ENCODE results near the gene SCIN. TPM values are rescaled to one million over a fixed set of nuclear protein-coding genes. Genes with fewer than 3 reads are reported as not detected.
A peak's percentile ranks its signal among the peaks of the same experiment; 100 is the strongest.

Gene SCIN
- total RNA-seq, 1 experiment from 2014 or later = 0.22 TPM

GRCh38 chr7:12661581-12661980, 91.1 kb downstream of the SCIN start:
- ChIA-PET POLR2A (no interaction called here), CTCF (interaction anchor here (0.8 kb wide), 1 partner anchor 13 kb away, joined by 3 read pairs; no protein-coding TSS in a partner anchor)
- no TSS peak for BruUV-seq (replicated peaks)

GRCh38 chr7:12670000-12670729, 99.6 kb downstream of the SCIN start:
- Histone ChIP-seq H4K20me1 (ENCODE audit: insufficient read depth) (no peaks in the 10 kb centered on the region), H3K79me2 (ENCODE audit: insufficient read depth, low read length) (no peaks in the 10 kb centered on the region), H3K4me3 (replicated peaks in 1 of 2; ENCODE audit: low read depth in 1 of 2, low read length in 2 of 2) (no peak overlapping the region), H3K27ac (ENCODE audit: low read depth, low read length) (no peak overlapping the region), H3K4me1 (ENCODE audit: control insufficient read depth in 1 of 2, insufficient read depth in 2 of 2, low read length in 2 of 2) (peaks cover 0 to 5% of the 10 kb centered on the region in 2 experiments; a peak in 1 of 4 replicates), H3K9me2 (ENCODE audit: insufficient read depth) (no peaks in the 10 kb centered on the region), H3K27me3 (ENCODE audit: insufficient read depth, low read length) (no peaks in the 10 kb centered on the region), H3K9me3 (ENCODE audit: control insufficient read depth in 1 of 2, insufficient read depth in 1 of 2, low read depth in 1 of 2, low read length in 2 of 2) (no peaks in the 10 kb centered on the region), H3K36me3 (ENCODE audit: control insufficient read depth in 1 of 2, insufficient read depth in 2 of 2, low read length in 2 of 2) (no peaks in the 10 kb centered on the region), H3K4me2 (ENCODE audit: low read length) (no peak overlapping the region), H3K9ac (ENCODE audit: low read length) (no peak overlapping the region), H2AFZ (ENCODE audit: low read depth, low read length, poor library complexity, severe bottlenecking) (peak overlapping the region; percentile 31)
- CTCF ChIA-PET = no interaction called here
- RAD21 ChIA-PET (ENCODE audit: low non-redundant PET in 1 of 2, low total read pairs in 2 of 2, uncharacterized antibody in 2 of 2, unreplicated experiment in 2 of 2) = no interaction called here
- intact Hi-C loops (cut with micrococcal nuclease) = no loop called here
- no TSS peak for BruUV-seq (replicated peaks)
- ATAC-seq (no peak), DNase-seq (ENCODE audit: low read depth, low spot score) (no peak)
- POLR2A ChIA-PET = no interaction called here
- TF ChIP-seq EZH2 (IDR thresholded peaks at IDR 0.05) (no peak), JUND (IDR thresholded peaks at IDR 0.05) (no peak), CEBPB (IDR thresholded peaks at IDR 0.05; ENCODE audit: low read depth) (no peak), EGR1 (IDR thresholded peaks at IDR 0.05; ENCODE audit: low read depth) (no peak), FOSL1 (IDR thresholded peaks at IDR 0.05; ENCODE audit: low read depth) (no peak), EZH2phosphoT487 (IDR thresholded peaks at IDR 0.05; ENCODE audit: borderline replicate concordance) (no peak), POLR2AphosphoS5 (IDR thresholded peaks at IDR 0.05; ENCODE audit: low read depth, low read length) (no peak), SRF (IDR thresholded peaks at IDR 0.05; ENCODE audit: low read depth) (no peak), CBX3 (IDR thresholded peaks at IDR 0.05; ENCODE audit: low read depth) (no peak), ATF3 (IDR thresholded peaks at IDR 0.05) (no peak), ZNF274 (IDR thresholded peaks at IDR 0.05; ENCODE audit: low read depth, low read length) (no peak), YY1 (IDR thresholded peaks at IDR 0.05; ENCODE audit: extremely low read depth, insufficient replicate concordance, low read depth, low read length) (no peak), CTCF (IDR thresholded peaks at IDR 0.05 in 2 of 3, conservative IDR thresholded peaks at IDR 0.05 in 1 of 3; ENCODE audit: borderline replicate concordance in 1 of 3, insufficient read depth in 1 of 3, low read depth in 2 of 3, low read length in 2 of 3) (no peak)

More at GRCh38 chr7:12661581-12661980, 91.1 kb downstream of the SCIN start:
- Histone ChIP-seq H3K36me3 (ENCODE audit: control insufficient read depth in 1 of 2, insufficient read depth in 2 of 2, low read length in 2 of 2) (no peaks in the 10 kb centered on the region), H3K79me2 (ENCODE audit: insufficient read depth, low read length) (no peaks in the 10 kb centered on the region), H3K27me3 (ENCODE audit: insufficient read depth, low read length) (no peaks in the 10 kb centered on the region), H4K20me1 (ENCODE audit: insufficient read depth) (no peaks in the 10 kb centered on the region), H2AFZ (ENCODE audit: low read depth, low read length, poor library complexity, severe bottlenecking) (no peak overlapping the region), H3K4me1 (ENCODE audit: control insufficient read depth in 1 of 2, insufficient read depth in 2 of 2, low read length in 2 of 2) (peaks cover 11 to 25% of the 10 kb centered on the region in 2 experiments), H3K4me2 (ENCODE audit: low read length) (peak overlapping the region; percentile 74), H3K27ac (ENCODE audit: low read depth, low read length) (no peak overlapping the region), H3K9me2 (ENCODE audit: insufficient read depth) (no peaks in the 10 kb centered on the region), H3K4me3 (replicated peaks in 1 of 2; ENCODE audit: low read depth in 1 of 2, low read length in 2 of 2) (no peak overlapping the region), H3K9me3 (ENCODE audit: control insufficient read depth in 1 of 2, insufficient read depth in 1 of 2, low read depth in 1 of 2, low read length in 2 of 2) (no peaks in the 10 kb centered on the region), H3K9ac (ENCODE audit: low read length) (no peak overlapping the region)
- DNase-seq (ENCODE audit: low read depth, low spot score) (no peak), ATAC-seq (no peak)
- RAD21 ChIA-PET (ENCODE audit: low non-redundant PET in 1 of 2, low total read pairs in 2 of 2, uncharacterized antibody in 2 of 2, unreplicated experiment in 2 of 2) = no interaction called here
- TF ChIP-seq YY1 (IDR thresholded peaks at IDR 0.05; ENCODE audit: extremely low read depth, insufficient replicate concordance, low read depth, low read length) (no peak), ZFX (IDR thresholded peaks at IDR 0.05) (no peak), RAD21 (IDR thresholded peaks at IDR 0.05; ENCODE audit: low read depth) (no peak), CBX3 (IDR thresholded peaks at IDR 0.05; ENCODE audit: low read depth) (no peak), EZH2 (IDR thresholded peaks at IDR 0.05) (no peak), FOSL1 (IDR thresholded peaks at IDR 0.05; ENCODE audit: low read depth) (no peak), SIN3A (IDR thresholded peaks at IDR 0.05; ENCODE audit: low read depth) (no peak), POLR2A (IDR thresholded peaks at IDR 0.05; ENCODE audit: borderline replicate concordance, extremely low read depth, insufficient read depth, insufficient read length) (no peak)
- intact Hi-C loops (cut with micrococcal nuclease) = no loop called here

Measured in HCT116 (cell line).